GM06990 (cell line): ENCODE measurements around the gene IL7R.

ENCODE experiments used
- DNase-seq: peaks from one replicate; pipeline ENCODE4 v3.0.0-alpha.2; 2011; ENCODE audit not compliant: insufficient read length; ENCODE audit errors: extremely low read depth
- H3K27me3 ChIP-seq: replicated peaks from 2 replicates; pipeline ENCODE4 v1.6.0; 2011; ENCODE audit warnings: low read length; ENCODE audit not compliant: control insufficient read depth, insufficient read depth
- H3K36me3 ChIP-seq: 2 replicates; pipeline ENCODE4 v1.5.1; 2011; ENCODE audit warnings: low read length; ENCODE audit not compliant: control insufficient read depth, insufficient read depth
- H3K4me3 ChIP-seq: replicated peaks from 2 replicates; pipeline ENCODE4 v1.5.1; 2011; ENCODE audit warnings: low read depth, mild to moderate bottlenecking, control low read depth, low read length
- TF ChIP-seq, protein P1 (sequence below): IDR thresholded peaks from 2 replicates; pipeline ENCODE4 v1.5.1; 2011; ENCODE audit warnings: low read length, control low read depth, mild to moderate bottlenecking, inconsistent platforms; ENCODE audit not compliant: insufficient read depth, poor library complexity, severe bottlenecking

Gene IL7R

DNA sequence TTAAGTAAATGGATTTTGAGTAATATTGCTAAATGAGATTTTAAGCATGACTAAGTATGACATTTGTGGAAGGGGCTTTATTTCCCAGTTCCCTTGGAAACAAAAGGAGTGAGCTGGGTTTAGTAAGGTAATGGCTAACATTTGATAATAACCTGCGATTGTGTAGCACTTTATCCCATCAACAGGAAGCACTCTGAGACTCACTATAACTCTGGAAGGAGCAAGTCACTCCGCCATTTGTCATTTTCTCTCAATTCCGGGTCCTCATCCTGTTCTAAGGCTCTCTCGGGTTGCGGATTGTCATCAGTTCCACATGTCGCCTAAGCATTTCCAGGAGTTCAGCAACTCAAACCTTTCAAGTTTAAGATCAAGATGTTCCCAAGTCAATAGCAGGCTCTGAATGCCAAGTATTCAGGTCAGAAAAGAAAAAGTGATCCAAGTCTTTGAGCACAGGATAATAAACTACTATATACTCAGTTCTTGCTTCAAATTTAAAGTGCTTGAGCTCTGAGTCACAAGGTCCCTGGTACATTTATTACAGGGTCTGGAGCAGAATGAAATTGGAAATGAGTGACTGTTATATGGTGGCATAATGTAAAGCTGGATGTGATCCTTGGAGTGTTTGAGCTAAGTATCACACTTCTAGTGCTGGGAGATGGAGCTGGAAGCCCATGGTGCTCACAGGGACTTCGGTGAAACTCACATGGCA is 42.4 kb downstream of the IL7R start:
- no peaks in the 10 kb centered on the region for H3K36me3 ChIP-seq
- DNase-seq, result no peak
- no peaks in the 10 kb centered on the region for H3K27me3 ChIP-seq
- no peak overlapping the region for H3K4me3 ChIP-seq
- TF ChIP-seq, protein P1, sequence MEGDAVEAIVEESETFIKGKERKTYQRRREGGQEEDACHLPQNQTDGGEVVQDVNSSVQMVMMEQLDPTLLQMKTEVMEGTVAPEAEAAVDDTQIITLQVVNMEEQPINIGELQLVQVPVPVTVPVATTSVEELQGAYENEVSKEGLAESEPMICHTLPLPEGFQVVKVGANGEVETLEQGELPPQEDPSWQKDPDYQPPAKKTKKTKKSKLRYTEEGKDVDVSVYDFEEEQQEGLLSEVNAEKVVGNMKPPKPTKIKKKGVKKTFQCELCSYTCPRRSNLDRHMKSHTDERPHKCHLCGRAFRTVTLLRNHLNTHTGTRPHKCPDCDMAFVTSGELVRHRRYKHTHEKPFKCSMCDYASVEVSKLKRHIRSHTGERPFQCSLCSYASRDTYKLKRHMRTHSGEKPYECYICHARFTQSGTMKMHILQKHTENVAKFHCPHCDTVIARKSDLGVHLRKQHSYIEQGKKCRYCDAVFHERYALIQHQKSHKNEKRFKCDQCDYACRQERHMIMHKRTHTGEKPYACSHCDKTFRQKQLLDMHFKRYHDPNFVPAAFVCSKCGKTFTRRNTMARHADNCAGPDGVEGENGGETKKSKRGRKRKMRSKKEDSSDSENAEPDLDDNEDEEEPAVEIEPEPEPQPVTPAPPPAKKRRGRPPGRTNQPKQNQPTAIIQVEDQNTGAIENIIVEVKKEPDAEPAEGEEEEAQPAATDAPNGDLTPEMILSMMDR, result no peak

DNA sequence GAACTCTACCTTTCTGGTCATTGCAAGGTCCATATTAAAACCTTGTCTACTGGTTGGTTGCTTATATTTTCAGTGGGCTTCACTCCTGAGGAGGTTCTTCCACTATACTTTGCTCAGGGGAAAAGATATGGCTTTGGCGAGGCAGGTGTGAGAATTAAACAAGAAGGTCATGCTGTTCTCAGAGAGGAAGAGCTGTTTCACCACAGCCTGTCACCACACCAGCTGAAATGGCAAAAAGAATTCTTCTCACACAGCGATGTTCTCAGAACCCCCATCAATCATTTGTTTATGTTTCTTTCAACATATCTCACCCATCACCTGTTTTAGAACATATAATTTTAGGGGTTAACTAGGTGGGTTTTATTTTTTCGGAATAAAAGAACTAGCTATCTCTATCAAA is 43.1 kb downstream of the IL7R start:
- no peaks in the 10 kb centered on the region for H3K36me3 ChIP-seq
- peak; percentile 46 for DNase-seq
- no peak overlapping the region for H3K4me3 ChIP-seq
- H3K27me3 ChIP-seq, result no peaks in the 10 kb centered on the region
- TF ChIP-seq, protein P1, result no peak

DNA sequence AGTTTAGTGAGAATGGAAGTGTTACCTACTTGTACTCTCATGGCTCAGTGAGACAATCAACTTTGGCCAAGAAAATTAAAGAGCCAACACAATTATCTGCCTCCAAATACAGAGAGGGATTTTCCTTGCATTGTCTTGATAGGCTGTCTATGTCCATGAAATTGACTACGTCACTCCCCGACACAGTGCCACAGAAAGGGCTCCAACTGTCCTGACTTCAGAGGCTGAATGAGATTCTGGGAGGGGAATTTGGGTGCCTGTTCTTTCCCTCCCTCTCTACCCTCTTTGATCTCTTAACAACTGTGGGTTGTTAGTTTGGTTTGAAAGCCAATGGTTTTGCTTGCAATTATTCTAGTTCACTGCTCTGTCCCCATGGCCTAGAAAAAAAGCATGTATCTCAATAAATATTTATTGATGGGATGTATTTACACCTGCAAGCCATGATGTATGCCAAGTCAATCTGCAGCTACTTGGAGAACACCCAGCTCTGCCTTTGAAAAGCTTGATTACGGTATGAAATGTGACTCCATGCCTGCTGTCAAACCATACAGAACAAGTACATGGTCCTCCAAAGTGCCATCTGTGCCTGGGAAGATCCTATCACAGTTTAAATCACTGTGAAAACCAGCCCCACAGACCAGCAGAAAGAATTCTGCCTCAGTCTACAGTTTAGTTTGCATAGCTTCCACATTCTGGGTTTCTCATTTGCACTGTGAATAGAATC is 44.4 kb downstream of the IL7R start:
- H3K4me3 ChIP-seq, result no peak overlapping the region
- DNase-seq, result no peak
- H3K27me3 ChIP-seq, result no peaks in the 10 kb centered on the region
- TF ChIP-seq, protein P1, result no peak
- no peaks in the 10 kb centered on the region for H3K36me3 ChIP-seq

DNA sequence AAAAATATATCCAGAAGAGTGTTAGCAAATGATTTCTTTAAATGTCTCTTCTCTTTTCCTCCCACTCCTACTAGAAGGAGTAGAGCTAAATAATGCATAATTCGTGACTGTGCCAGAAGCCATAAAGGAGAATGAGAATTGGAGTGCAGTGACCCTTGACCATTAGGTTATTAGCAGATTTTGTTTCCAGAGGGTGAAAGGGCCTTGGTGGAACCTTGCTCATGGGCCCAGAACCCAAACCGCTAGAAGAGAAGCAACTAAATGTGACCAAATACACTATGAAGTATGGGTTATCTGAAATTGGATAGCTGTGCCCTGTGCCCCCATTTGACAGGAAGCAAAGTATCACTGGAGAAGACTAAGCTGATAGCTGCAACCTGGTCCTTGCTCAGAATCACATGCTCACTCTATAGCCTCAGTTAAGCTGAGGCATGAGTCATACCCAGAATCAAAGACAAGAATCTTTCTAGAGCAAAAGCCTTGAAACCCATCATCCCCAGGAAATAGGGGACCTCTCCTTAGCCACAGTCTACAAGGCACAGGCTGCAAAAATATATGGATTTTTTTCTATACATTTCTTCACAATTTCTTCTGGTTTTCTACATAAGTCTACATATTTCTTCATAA is 45.5 kb downstream of the IL7R start:
- H3K27me3 ChIP-seq, result no peaks in the 10 kb centered on the region
- TF ChIP-seq, protein P1, result no peak
- no peak overlapping the region for H3K4me3 ChIP-seq
- no peaks in the 10 kb centered on the region for H3K36me3 ChIP-seq
- DNase-seq, result no peak

DNA sequence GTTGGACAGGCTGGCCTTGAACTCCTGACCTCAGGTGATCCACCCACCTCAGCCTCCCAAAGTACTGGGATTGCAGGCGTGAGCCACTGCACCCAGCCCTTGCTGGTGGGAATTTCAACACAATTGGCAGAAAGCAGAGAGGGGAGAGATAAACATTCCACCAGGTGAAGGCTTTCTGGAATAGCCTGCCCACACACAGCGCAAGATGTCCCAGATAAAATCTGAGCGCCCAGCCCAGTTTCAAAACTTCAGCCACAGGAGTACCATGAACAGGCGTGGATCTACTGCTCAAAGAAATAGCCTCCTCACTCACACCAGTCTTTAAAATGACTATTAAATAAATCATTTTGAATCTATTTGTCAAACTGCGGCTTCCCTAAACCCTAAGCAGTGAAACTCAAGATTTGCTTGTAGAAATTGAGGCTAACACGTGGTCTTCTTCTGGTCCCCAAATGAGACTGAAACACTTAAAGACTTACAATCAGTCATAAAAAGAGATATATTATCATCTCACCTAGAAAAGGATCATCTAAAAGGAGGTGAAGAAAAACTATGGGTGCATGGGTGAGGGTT is 47.0 kb downstream of the IL7R start:
- no peak for DNase-seq
- Histone ChIP-seq H3K27me3 (no peaks in the 10 kb centered on the region), H3K4me3 (no peak overlapping the region), H3K36me3 (no peaks in the 10 kb centered on the region)
- TF ChIP-seq, protein P1, result no peak
